KMS-11 (cell line): ENCODE data around the gene B4GALT2.

ENCODE experiments used
- H2AFZ ChIP-seq: fragments of 200-600 bp; sonication (generic); 2 replicates; pipeline ENCODE4 v1.6.1; 2016; ENCODE audit warnings: antibody characterized with exemption, mixed run types, low read depth
- H3K27ac ChIP-seq: fragments of 200-600 bp; sonication (generic); 2 replicates; pipeline ENCODE4 v1.6.1; 2016; ENCODE audit warnings: mild to moderate bottlenecking, mixed run types
- H3K27me3 ChIP-seq: fragments of 200-600 bp; sonication (generic); 2 replicates; pipeline ENCODE4 v1.6.1; 2017; ENCODE audit warnings: mild to moderate bottlenecking, low read depth, mixed run types, moderate library complexity; ENCODE audit not compliant: insufficient read depth
- H3K36me3 ChIP-seq: fragments of 200-600 bp; sonication (generic); 2 replicates; pipeline ENCODE4 v1.6.1; 2017; ENCODE audit warnings: mild to moderate bottlenecking, mixed run types; ENCODE audit not compliant: insufficient read depth
- H3K4me1 ChIP-seq: fragments of 200-600 bp; sonication (generic); 2 replicates; pipeline ENCODE4 v1.6.1; 2016; ENCODE audit warnings: mild to moderate bottlenecking, low read depth, mixed run types; ENCODE audit not compliant: poor library complexity, severe bottlenecking
- H3K4me2 ChIP-seq: fragments of 200-600 bp; sonication (generic); 2 replicates; pipeline ENCODE4 v1.7.0; 2016; ENCODE audit warnings: mild to moderate bottlenecking, mixed run types
- H3K4me3 ChIP-seq: fragments of 200-600 bp; sonication (generic); IDR thresholded peaks from 2 replicates; pipeline ENCODE4 v1.6.1; 2017; ENCODE audit warnings: low read depth, low read length, mixed read lengths; ENCODE audit not compliant: insufficient read depth
- H3K79me2 ChIP-seq: fragments of 200-600 bp; sonication (generic); 2 replicates; pipeline ENCODE4 v1.6.1; 2016; ENCODE audit warnings: low read depth, mixed run types; ENCODE audit not compliant: insufficient read depth
- H3K9ac ChIP-seq: fragments of 200-600 bp; sonication (generic); 2 replicates; pipeline ENCODE4 v1.6.1; 2016; ENCODE audit warnings: mild to moderate bottlenecking, mixed run types
- H4K20me1 ChIP-seq: fragments of 200-600 bp; sonication (generic); 2 replicates; pipeline ENCODE4 v1.6.1; 2016; ENCODE audit warnings: mild to moderate bottlenecking, mixed run types; ENCODE audit not compliant: insufficient read depth
- CTCF ChIP-seq: fragments of 200-600 bp; sonication (generic); conservative IDR thresholded peaks from 2 replicates; pipeline ENCODE4 v1.6.1; 2017; ENCODE audit warnings: low read depth, mild to moderate bottlenecking, antibody characterized with exemption, low read length, moderate library complexity, mixed read lengths

B4GALT2 gene

GRCh38 chr1:43994071-43994470, 15.1 kb downstream of the B4GALT2 start:
- Histone ChIP-seq H3K27me3 (no peaks in the 10 kb centered on the region), H3K4me3 (no peak overlapping the region), H3K4me2 (no peak overlapping the region), H3K9ac (no peak overlapping the region), H4K20me1 (no peaks in the 10 kb centered on the region), H3K36me3 (no peaks in the 10 kb centered on the region), H3K79me2 (no peaks in the 10 kb centered on the region), H2AFZ (no peak overlapping the region), H3K27ac (no peak overlapping the region), H3K4me1 (peaks cover 13% of the 10 kb centered on the region)
- TF ChIP-seq CTCF: no peak

- Histone ChIP-seq H3K36me3 (no peaks in the 10 kb centered on the region), H3K27ac (no peak overlapping the region), H3K4me1 (peaks cover 13% of the 10 kb centered on the region), H2AFZ (no peak overlapping the region), H3K27me3 (no peaks in the 10 kb centered on the region), H3K4me3 (no peak overlapping the region), H3K9ac (no peak overlapping the region), H3K4me2 (no peak overlapping the region), H3K79me2 (no peaks in the 10 kb centered on the region), H4K20me1 (no peaks in the 10 kb centered on the region)
- 0 out of 2 replicates have a peak, but pooled peaks have one; percentile 13 for TF ChIP-seq CTCF
Observed at GRCh38 chr1:43994794-43995790, 16.1 kb downstream of the B4GALT2 start.

GRCh38 chr1:43995984-43996732, 17.1 kb downstream of the B4GALT2 start:
- H3K9ac ChIP-seq: no peak overlapping the region

GRCh38 chr1:43996733-43997115, 17.7 kb downstream of the B4GALT2 start:
- Histone ChIP-seq H2AFZ (no peak overlapping the region), H3K27me3 (no peaks in the 10 kb centered on the region), H3K4me3 (no peak overlapping the region), H4K20me1 (no peaks in the 10 kb centered on the region), H3K36me3 (no peaks in the 10 kb centered on the region), H3K4me1 (peaks cover 7% of the 10 kb centered on the region), H3K79me2 (no peaks in the 10 kb centered on the region), H3K9ac (no peak overlapping the region), H3K4me2 (no peak overlapping the region), H3K27ac (no peak overlapping the region)
- TF ChIP-seq CTCF: no peak

More at GRCh38 chr1:43995984-43996732, 17.1 kb downstream of the B4GALT2 start:
- TF ChIP-seq CTCF: no peak
- Histone ChIP-seq H4K20me1 (no peaks in the 10 kb centered on the region), H2AFZ (no peak overlapping the region), H3K27ac (no peak overlapping the region), H3K36me3 (no peaks in the 10 kb centered on the region), H3K27me3 (no peaks in the 10 kb centered on the region), H3K4me2 (no peak overlapping the region), H3K4me3 (no peak overlapping the region), H3K4me1 (peaks cover 7% of the 10 kb centered on the region), H3K79me2 (no peaks in the 10 kb centered on the region)
